Left lobe of liver (tissue), 2 donors: ENCODE measurements around the gene NRXN3. TPM values are rescaled to one million over a fixed set of nuclear protein-coding genes. Genes with fewer than 3 reads are reported as not detected.
"Not testable (repeated sequence)": the region's sequence is repeated elsewhere in the genome, so short reads cannot be mapped to it uniquely, and the experiment has no call there.

Source experiments
- ATAC-seq: fragments of 200-7000 bp; cut with Tn5 transposase; one replicate; pipeline ENCODE4 v1.9.1; 2020; ENCODE audit warnings: mild to moderate bottlenecking, moderate library complexity
- DNase-seq: peaks from one replicate; pipeline ENCODE4 v3.0.0-alpha.2; 2020; ENCODE audit warnings: low spot score
- total RNA-seq: library from RNA; stranded (reverse); gene quantifications from one replicate; pipeline ENCODE4 v1.2.1, GENCODE V29; 2021
- donor health status: DM: no; HTN: no; CAD: no; lungs with moderate emphysema.
- donor health status: DM: no; HTN: yes; CAD: no.

Gene NRXN3
- total RNA-seq, 1 donor from 2014 or later: 0.20 TPM

DNA sequence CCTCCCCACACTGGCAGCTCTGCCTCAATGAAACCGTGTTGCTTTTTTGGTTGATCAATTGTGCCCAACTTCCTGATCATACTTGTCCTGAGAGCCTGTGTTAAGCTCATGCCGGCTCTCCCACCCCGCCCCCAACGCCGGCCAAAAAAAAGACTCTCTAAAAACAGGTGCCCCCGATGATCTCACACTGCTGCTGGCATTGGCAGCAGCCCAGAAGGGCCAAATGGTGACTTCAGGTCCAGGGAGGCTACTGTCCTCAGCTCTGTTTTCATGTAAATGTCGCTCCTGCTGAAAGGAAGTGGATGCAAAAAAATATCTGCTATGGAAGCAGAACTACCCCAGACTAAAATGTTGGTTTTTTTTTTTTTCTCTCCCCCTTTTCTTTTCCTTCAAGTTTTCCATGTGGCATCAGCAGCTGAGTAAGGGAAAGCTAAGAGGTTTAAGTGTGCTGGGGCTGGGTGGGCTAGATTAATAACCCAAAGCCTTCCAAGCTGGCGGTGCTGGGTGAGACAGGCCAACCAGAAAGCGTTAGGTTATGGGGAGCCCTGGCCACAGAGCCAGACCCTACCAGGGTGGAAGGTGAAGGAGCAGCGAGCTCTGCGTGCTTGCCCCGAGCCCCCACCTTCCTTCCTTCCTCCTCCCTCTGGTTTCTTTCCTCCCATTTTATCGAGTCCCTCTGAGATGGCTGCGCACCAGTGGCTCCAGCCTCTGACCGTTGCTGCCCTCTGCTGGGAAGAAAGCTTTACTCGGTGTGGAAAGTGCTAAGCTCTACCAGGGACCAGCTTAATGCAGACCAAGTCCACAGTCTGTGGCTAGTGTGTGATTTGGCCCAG is 396.1 kb downstream of the NRXN3 start:
- DNase-seq (peak; percentile 69), ATAC-seq (peak; percentile 99)

DNA sequence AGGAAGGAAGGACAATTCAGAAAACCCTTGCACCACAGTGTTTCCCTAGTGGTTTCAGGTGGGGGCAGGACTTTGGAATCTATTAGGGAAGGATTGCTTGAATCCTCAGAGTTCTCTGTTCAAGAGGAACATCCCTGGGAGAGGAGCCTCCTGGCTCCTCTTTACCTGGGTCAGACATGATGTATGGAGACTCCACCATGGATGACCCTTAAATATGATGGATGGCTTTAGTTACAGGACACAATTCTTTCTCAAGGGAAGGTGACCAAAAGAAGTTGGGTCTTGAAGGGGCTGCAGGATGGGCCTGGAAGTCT is 396.6 kb downstream of the NRXN3 start:
- peak; percentile 13 for ATAC-seq
- DNase-seq: no peak

DNA sequence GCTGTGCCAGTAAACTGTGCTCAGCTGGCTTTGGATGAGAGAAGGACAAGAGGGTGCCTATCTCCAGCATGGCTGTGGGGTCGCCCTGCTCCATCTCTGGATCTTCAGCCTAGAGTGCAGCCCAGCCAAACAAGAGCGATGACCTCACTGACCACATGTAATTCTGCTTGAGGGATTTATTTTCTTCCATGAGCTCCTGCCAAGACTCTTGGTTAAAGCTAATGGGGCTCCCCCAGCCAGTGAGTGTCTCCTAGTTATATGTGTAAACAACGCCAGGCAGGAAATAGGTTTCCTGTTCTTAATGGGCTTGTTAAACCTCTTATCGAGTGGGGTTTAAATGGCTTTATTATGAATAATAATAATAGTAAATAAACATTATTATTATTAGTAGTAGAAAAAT is 397.2 kb downstream of the NRXN3 start:
- DNase-seq: no peak
- ATAC-seq: no peak

DNA sequence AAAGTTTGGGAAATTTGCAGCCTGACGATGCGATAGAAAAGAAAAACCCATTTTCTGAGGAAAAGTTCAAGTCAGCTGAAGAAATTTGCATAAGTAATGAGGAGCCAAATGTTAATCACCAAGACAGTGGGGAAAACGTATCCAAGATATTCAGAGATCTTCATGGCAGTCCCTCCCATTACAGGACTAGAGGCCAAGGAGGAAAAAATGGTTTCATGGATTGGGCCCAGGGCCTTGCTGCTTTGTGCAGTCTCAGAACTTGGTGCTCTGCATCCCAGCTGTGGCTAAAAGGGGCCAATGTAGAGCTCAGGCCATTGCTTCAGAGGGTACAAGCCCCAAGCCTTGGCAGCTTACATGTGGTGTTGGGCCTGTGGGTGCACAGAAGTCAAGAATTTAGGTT is 403.6 kb downstream of the NRXN3 start:
- DNase-seq, ATAC-seq: not testable (repeated sequence)

DNA sequence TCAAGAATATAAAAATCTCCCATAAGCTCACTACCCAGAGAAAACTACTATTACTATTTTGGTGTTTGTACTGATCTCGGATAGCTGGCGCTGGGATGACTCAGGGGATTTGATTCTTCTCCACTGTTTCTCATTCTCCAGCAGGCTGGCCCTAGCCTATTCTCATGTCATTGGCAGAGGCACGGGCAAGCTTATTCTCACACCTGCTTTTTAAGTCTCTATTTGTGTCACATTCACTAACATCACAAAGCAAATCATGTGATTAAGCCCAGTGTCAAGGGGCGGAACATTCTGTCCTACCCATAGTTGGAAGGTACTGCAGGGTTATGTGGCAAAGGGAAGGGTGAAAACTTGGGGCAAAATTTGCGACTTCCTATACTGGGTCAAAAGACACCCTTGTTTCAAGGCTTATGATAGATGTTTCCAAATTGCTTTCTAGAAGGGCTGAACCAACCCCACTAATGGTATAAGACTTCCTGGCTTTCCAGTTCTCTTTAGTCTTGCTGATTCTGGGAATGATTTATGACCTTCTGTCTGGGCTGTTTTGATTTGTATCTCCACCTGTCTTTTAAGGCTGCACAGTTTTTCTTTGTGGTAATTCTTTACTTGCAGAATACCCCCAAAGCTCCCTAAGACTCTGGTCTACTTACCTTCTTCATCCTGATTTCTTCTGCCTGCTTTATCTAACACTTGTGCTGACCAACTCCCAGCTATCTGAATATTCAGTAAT is 406.4 kb downstream of the NRXN3 start:
- ATAC-seq: no peak
- DNase-seq: no peak

- ATAC-seq (no peak), DNase-seq (no peak)
Measured at GRCh38 chr14:78581229-78581628, 411.1 kb downstream of the NRXN3 start.

DNA sequence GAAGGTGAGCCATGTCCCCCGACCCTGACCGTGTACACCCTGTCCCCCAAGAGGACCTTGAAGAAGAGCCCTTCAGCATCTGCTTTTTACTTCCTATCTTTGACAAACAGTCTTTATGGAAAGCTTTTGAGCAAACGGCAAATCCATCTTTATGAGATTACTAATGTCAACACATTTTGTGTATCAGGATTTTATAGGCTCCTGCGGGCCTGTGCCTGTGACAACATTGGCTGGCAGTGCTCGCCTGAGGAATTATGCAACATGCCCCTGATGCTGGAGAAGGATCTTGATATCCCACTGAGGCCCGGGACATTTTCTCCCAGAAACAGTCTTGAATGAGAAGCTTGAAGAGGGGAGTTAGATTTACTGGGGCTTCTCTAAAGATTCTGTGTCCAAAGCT is 416.5 kb downstream of the NRXN3 start:
- DNase-seq: no peak
- ATAC-seq: no peak

GRCh38 chr14:78588906-78589305 is 418.7 kb downstream of the NRXN3 start:
- DNase-seq (no peak), ATAC-seq (no peak)

DNA sequence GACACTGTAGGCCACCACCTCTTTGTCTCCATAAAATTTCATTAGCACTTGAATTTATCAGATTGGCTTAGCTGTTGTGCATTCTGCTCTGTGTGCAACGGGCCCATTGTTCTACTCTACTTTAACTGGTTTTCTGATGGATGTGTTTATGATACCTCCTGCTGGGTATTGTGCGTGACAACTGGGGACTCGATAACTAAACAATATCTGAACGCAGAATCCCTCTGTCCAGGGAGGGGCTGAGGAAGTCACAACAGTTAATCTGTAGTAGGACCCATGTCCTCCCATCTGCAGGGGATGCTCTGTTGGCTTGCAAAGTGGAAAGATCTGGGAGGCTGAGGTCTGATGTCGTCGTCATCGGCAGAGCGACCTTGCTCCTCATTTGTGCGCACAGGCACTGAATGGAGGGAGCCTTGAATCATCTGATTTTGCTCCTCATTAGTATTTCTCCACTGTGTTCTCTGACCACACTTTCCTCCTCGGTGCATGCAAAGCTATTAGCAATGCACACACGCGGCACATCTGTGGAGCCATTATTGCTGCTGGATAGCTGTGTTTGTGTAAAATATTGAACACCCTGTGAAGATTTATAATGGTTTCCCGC is 422.5 kb downstream of the NRXN3 start:
- no peak for DNase-seq
- ATAC-seq: no peak

DNA sequence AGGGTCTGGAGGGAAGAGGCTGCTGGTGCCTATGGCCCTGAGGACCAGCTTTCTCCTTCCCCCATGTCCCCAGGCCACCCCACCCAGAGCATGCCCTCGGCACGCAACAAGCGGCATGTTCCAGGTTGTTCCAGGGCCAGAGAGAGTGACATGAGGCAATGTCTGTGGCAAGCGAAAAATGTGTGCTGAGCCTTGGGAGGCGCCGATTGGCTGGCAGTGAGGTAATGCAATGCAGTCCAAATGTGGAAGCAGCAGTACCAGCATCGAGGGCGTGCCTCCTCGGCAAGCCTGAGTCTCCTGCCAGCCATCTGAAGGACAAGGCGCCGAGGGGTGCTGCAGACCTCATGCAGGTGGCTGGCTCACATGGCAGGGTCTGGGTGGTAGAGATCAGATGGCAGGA is 423.8 kb downstream of the NRXN3 start:
- ATAC-seq (no peak), DNase-seq (no peak)

GRCh38 chr14:78595797-78596196 is 425.6 kb downstream of the NRXN3 start:
- ATAC-seq (peak; percentile 42), DNase-seq (no peak)

DNA sequence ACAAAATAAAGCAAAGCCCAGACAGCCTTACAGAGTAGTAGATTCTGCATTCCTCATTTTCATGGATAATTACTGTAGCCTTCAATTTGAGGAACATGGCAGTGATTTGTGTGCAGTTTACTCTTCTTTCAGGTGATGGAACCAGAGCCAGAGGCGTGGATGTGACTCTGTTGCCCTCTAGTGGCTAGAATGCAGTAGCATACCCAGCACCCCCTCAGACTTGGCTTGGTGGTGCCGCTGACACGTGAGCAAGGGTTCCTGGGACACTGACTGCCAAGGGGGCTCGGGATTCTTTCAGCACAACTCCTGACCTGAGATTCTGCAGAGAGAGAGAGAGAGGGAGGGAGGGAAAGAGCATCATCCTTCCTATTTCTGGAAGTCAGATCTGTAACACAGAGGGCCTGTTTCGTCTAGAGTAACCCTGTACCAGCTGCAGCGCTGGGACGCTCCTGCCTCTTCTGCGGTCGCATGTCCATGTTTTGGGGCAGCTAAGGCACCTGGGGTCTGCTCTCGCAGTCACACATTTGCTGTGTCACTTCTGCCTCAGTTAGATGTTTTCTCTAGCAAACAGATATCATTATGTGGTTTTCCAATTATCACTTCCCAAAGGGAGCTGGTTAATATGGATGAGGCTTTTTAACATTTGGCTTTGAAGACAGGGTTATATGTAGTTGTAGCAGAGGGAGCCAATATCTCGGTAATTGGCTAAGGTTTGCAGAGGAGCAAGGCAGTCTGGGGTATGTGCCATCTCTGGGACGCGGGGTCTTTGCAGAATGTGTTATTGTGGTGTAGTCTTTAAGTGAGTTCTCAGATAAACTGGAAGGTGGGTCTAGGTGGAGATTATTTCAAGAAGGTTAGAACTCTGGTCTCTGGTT is 428.1 kb downstream of the NRXN3 start:
- peak; percentile 48 for DNase-seq

GRCh38 chr14:78605025-78605762 is 435.0 kb downstream of the NRXN3 start:
- DNase-seq (no peak), ATAC-seq (no peak)

More for the DNA sequence above, 428.1 kb downstream of the NRXN3 start:
- peak; percentile 97 for ATAC-seq

DNA sequence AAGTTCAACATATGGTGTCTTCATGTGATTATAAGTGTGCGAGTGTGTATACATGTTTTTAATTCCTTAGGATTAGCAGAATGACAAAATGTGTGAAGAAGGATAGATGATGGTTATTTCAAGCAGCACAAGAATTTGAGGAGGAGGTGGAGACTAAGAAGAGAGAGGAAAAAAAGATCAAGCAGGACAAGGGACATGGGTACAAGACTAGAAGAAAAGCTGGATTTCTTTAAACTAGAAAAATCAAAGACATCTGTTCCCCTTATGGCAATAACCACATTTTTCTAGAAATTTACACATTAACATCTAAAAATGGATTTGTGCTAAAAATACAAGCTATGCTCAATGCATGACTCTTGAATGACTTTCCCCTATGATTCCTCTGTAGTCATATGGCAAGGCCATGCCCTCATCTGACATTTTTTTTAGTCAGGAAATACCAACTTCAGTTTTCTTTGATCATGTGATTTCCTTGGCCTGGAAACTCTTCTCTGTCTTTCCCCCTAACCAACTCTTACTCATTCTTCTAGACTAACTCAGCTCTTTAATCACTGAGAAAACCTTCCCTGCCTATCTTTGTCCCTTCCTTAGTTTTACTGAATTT is 435.8 kb downstream of the NRXN3 start:
- no peak for DNase-seq

DNA sequence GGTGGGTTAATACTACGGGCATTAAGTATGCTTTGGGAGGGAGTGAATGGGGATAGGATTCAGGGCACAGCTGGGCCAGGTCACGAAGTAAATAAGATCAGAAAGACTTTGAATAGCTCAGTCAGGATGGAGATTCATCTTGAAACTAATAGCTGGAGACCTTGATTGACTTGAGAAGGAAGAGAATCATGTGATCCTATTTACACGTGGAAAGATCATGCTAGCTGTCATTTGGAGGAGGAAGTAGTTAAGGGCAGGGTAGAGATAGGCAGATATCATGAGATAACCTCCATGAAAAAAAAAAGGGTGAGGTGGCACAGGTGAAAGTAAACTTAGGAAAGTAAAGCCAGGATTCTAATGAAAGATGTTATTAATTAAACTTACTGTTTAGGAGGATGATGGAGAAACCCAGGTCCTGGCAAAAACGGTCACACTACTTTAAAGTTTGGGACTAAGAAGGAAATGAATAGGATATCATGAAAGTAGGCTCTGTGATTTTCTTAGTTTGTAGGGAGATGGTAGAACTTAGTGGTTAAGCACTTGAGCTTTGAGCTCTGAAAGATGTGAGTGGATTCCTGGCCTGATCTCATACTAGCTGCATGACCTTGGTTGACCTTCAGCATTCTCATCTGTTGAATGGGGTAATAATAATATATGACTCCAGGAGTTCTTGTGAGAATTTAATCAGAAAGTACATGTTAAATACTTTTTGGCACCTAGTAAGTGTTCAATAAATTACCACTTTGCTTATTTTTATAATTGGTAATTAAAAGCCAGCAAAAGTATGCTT is 439.0 kb downstream of the NRXN3 start:
- ATAC-seq: no peak
- no peak for DNase-seq

More for the DNA sequence above, 435.8 kb downstream of the NRXN3 start:
- ATAC-seq: no peak

DNA sequence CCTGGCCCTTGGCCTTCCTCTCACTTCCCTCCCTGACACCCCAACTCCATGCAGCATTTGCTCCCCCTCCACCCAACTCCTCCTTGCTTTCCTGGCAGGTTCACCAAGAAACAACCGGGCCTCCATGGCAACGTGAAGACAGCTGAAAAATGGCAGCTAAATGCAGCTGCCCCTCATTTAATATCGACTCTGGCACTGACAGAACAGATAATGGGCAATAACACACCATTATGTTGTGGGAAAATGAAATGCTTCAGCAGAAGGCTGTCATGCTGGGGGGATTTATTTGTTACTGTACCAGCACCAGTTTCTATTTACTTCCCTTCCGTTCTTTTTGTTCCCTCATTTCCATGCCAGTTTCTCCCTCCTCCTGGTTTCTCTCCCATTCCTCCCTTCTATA is 440.8 kb downstream of the NRXN3 start:
- ATAC-seq (no peak), DNase-seq (no peak)

DNA sequence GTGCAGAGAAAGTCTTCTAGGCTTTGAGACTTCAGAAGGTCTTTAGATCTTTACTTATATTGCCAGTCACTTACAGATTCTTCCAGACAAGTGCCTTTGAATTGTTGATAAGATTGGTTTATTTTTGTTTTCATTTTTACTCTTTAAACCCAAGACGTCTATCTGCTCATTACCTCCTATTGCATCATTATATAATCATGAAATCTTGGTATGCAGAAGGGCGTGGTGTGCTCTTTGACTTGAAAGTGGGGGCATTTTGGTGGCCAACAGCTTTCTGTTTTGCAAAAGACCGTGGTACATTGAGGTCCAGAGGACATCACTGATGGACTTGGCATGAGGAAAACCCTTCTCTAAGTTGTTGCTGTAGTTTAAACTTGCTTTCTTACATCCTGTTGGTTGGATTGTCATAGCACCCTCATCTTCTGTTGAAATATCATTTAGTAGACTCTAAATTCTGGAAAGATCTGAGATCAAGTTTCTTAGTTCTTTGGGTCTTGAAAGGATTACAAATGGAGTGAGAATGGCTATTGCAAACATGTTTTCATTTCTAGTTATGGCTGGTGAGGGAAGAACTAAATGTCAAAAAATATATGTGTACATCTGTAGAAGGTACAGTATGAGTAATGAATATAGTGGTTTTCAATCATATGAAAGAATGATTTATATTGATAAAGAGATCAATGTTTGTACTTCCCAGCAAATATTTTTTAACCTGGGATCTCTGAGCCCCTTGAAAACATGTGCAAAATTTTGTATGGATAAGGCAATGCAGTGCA is 441.8 kb downstream of the NRXN3 start:
- ATAC-seq (no peak), DNase-seq (no peak)

- ATAC-seq (no peak), DNase-seq (no peak)
Measured at GRCh38 chr14:78612666-78613065, 442.5 kb downstream of the NRXN3 start.
